GM12865 (cell line): ENCODE results near the gene TBP.
"Not testable (repeated sequence)": the region's sequence is repeated elsewhere in the genome, so short reads cannot be mapped to it uniquely, and the experiment has no call there.

Experiments used
- DNase-seq: peaks from one replicate; pipeline ENCODE4 v3.0.0; 2010; ENCODE audit warnings: low read depth
- H3K4me3 ChIP-seq: 2 replicates; pipeline ENCODE4 v1.5.1; 2011; ENCODE audit warnings: mild to moderate bottlenecking, low read depth, low read length, control low read depth
- CTCF ChIP-seq: IDR thresholded peaks from 2 replicates; pipeline ENCODE4 v1.5.1; 2011; ENCODE audit warnings: low read length, control low read depth, low read depth, inconsistent platforms; ENCODE audit not compliant: insufficient read depth; ENCODE audit errors: missing control alignments

TBP gene

GRCh38 chr6:170554013-170554795, at the start of gene TBP:
TSS of gene TBP (plus strand) at chr6:170554369. CDS start at chr6:170557030, 2,661 bp downstream.
- DNase-seq, result peak; percentile 98
- H3K4me3 ChIP-seq, result peak within 1 kb of the TSS; percentile 90
- TF ChIP-seq CTCF, result no peak

- no peak for DNase-seq
- no peak for TF ChIP-seq CTCF
Measured at GRCh38 chr6:170504479-170504878, 49.7 kb upstream of the TBP start.

GRCh38 chr6:170505306-170505705, 48.9 kb upstream of the TBP start:
- no peak overlapping the region for H3K4me3 ChIP-seq
- no peak for DNase-seq
- no peak for TF ChIP-seq CTCF

More at GRCh38 chr6:170504479-170504878, 49.7 kb upstream of the TBP start:
- no peak overlapping the region for H3K4me3 ChIP-seq

GRCh38 chr6:170506446-170506845, 47.7 kb upstream of the TBP start:
- TF ChIP-seq CTCF, result no peak
- DNase-seq, result no peak
- H3K4me3 ChIP-seq, result no peak overlapping the region

DNA sequence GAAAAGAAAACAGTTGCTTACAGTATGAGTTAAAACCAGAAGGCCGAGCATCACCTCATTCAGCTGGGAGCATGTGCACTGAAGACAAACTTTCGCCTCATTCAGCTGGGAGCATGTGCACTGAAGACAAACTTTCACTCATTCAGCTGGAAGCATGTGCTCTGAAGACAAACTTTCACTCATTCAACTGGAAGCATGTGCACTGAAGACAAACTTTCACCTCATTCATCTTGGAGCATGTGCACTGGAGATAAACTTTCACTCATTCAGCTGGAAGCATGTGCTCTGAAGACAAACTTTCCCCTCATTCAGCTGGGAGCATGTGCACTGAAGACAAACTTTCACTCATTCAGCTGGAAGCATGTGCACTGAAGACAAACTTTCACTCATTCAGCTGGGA, 46.4 kb upstream of the TBP start:
- DNase-seq, H3K4me3 ChIP-seq: not testable (repeated sequence)

- H3K4me3 ChIP-seq, DNase-seq: not testable (repeated sequence)
Measured at GRCh38 chr6:170508275-170508674, 45.9 kb upstream of the TBP start.

DNA sequence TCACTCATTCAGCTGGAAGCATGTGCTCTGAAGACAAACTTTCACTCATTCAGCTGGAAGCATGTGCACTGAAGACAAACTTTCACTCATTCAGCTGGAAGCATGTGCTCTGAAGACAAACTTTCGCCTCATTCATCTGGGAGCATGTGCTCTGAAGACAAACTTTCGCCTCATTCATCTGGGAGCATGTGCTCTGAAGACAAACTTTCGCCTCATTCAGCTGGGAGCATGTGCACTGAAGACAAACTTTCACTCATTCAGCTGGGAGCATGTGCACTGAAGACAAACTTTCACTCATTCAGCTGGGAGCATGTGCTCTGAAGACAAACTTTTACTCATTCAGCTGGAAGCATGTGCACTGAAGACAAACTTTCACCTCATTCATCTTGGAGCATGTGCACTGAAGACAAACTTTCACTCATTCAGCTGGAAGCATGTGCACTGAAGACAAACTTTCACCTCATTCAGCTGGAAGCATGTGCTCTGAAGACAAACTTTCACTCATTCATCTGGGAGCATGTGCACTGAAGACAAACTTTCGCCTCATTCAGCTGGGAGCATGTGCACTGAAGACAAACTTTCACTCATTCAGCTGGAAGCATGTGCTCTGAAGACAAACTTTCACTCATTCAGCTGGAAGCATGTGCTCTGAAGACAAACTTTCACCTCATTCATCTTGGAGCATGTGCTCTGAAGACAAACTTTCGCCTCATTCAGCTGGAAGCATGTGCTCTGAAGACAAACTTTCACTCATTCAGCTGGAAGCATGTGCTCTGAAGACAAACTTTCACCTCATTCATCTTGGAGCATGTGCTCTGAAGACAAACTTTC, 45.1 kb upstream of the TBP start:
- not testable (repeated sequence) for DNase-seq, H3K4me3 ChIP-seq

- no peak for DNase-seq
- H3K4me3 ChIP-seq, result no peak overlapping the region
- TF ChIP-seq CTCF, result no peak
Measured at GRCh38 chr6:170509723-170510018, 44.5 kb upstream of the TBP start.
